Esophagus squamous epithelium (tissue), 4 donors: ENCODE data around the gene RASGRF1.

Experiments used
- POLR2A ChIP-seq, 4 donors: fragments of 450-650 bp; IDR thresholded peaks; one replicate each; pipeline ENCODE4 v1.6.1; 2017; ENCODE audit warnings: antibody characterized with exemption in 4 of 4, mild to moderate bottlenecking in 4 of 4, moderate library complexity in 3 of 4
- TF ChIP-seq, protein P1 (sequence below), 6 experiments: fragments of 450-650 bp in 4 of 6; fragments of 200-600 bp in 2 of 6; sonication (generic) in 2 of 6; IDR thresholded peaks; one replicate each; pipeline ENCODE4 v1.5.1; 2016 to 2019; ENCODE audit warnings: antibody characterized with exemption in 6 of 6, mild to moderate bottlenecking in 4 of 6, moderate library complexity in 4 of 6

DNA sequence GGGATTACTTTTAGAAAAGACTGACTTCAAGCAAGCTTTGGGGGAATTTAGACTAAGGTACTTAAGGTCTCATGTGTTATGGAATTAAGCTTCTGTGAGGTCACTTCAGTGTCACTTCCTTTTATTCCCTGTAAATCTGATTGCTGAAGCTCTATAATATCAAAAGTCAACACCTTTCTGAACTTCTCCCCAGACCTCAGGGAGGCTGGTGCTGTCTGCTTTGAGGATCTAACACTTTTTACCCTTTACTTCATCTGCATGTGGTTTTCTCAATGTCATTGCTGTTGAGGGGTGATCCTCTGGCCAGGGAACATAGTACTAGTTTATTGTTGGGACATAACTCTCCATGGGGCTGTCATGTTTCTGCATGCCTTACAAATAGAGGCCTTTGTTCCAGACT is 41.8 kb upstream of the RASGRF1 start:
- TF ChIP-seq POLR2A (IDR thresholded peaks at IDR 0.05) = no peak
- TF ChIP-seq, protein P1, sequence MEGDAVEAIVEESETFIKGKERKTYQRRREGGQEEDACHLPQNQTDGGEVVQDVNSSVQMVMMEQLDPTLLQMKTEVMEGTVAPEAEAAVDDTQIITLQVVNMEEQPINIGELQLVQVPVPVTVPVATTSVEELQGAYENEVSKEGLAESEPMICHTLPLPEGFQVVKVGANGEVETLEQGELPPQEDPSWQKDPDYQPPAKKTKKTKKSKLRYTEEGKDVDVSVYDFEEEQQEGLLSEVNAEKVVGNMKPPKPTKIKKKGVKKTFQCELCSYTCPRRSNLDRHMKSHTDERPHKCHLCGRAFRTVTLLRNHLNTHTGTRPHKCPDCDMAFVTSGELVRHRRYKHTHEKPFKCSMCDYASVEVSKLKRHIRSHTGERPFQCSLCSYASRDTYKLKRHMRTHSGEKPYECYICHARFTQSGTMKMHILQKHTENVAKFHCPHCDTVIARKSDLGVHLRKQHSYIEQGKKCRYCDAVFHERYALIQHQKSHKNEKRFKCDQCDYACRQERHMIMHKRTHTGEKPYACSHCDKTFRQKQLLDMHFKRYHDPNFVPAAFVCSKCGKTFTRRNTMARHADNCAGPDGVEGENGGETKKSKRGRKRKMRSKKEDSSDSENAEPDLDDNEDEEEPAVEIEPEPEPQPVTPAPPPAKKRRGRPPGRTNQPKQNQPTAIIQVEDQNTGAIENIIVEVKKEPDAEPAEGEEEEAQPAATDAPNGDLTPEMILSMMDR (IDR thresholded peaks at IDR 0.05) = no peak
